Activated T-cell treated with anti-CD3 and anti-CD28 coated beads, Interleukin-2, amount 50 U/mL, for 72 hours (primary cell): Measurements from ENCODE around the gene ARHGDIG. TPM values are rescaled to one million over a fixed set of nuclear protein-coding genes. Genes with fewer than 3 reads are reported as not detected.
"Not testable (repeated sequence)": the region's sequence is repeated elsewhere in the genome, so short reads cannot be mapped to it uniquely, and the experiment has no call there.

Source experiments
- ATAC-seq, 2 donors: fragments of 150-1000 bp; cut with Tn5 transposase; replicated peaks in 1 of 2; 2 replicates each; pipeline ENCODE4 v1.10.0; 2021; ENCODE audit warnings: moderate library complexity in 2 of 2, mild to moderate bottlenecking in 1 of 2
- DNase-seq, 2 donors: peaks; one replicate each; pipeline ENCODE4 v3.0.0; 2021 to 2022; ENCODE audit warnings: mixed read lengths in 1 of 2
- H3K27ac Mint-ChIP-seq: one replicate; pipeline ENCODE4 v1.8.0; 2022; ENCODE audit warnings: mild to moderate bottlenecking, moderate library complexity, mixed read lengths
- H3K27me3 Mint-ChIP-seq: one replicate; pipeline ENCODE4 v1.8.0; 2022; ENCODE audit warnings: low read depth, mixed read lengths
- H3K36me3 Mint-ChIP-seq, 2 donors: one replicate each; pipeline ENCODE4 v1.8.0; 2022; ENCODE audit warnings: mixed read lengths in 2 of 2, mild to moderate bottlenecking in 1 of 2; ENCODE audit not compliant: insufficient read depth in 2 of 2
- H3K4me1 Mint-ChIP-seq: one replicate; pipeline ENCODE4 v1.8.0; 2022; ENCODE audit warnings: low read depth, mixed read lengths
- H3K4me3 Mint-ChIP-seq, 2 donors: one replicate each; pipeline ENCODE4 v1.8.0; 2022; ENCODE audit warnings: mild to moderate bottlenecking in 2 of 2, mixed read lengths in 2 of 2, moderate library complexity in 2 of 2
- H3K9me3 Mint-ChIP-seq, 2 donors: one replicate each; pipeline ENCODE4 v1.8.0; 2022; ENCODE audit warnings: mixed read lengths in 2 of 2
- total RNA-seq, 2 donors: library from RNA; stranded (reverse); gene quantifications; one replicate each; pipeline ENCODE4 v1.2.3, GENCODE V29; 2022

ARHGDIG gene
- total RNA-seq, 2 donors from 2014 or later = 0.48 to 0.97 TPM

DNA sequence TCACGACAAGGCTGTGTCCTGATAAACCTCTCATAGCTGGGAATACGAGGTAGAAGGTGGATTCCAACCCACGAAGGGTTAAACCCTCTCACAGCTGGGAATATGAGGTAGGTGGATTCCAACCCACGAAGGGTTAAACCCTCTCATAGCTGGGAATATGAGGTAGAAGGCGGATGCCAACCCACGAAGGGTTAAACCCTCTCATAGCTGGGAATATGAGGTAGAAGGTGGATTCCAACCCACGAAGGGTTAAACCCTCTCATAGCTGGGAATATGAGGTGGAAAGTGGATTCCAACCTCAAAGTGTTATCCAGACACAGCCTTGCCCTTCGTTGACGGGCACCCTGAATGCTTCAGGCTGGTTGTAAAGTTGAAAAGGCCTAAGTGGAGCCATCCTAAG, 41.1 kb downstream of the ARHGDIG start:
- DNase-seq = no peak
- peaks cover 73% of the 10 kb centered on the region for H3K4me1 Mint-ChIP-seq
- H3K9me3 Mint-ChIP-seq = no peaks in the 10 kb centered on the region
- H3K36me3 Mint-ChIP-seq = peaks cover 0 to 2% of the 10 kb centered on the region in 2 donors
- no peak overlapping the region for H3K27ac Mint-ChIP-seq
- no peaks in the 10 kb centered on the region for H3K27me3 Mint-ChIP-seq
- no peak overlapping the region for H3K4me3 Mint-ChIP-seq
- ATAC-seq = no peak

- Mint-ChIP-seq H3K4me3 (no peak overlapping the region), H3K9me3 (no peaks in the 10 kb centered on the region), H3K27ac (no peak overlapping the region), H3K36me3 (peaks cover 0 to 2% of the 10 kb centered on the region in 2 donors), H3K27me3 (no peaks in the 10 kb centered on the region), H3K4me1 (peaks cover 81% of the 10 kb centered on the region)
- ATAC-seq (no peak), DNase-seq (no peak)
Measured at GRCh38 chr16:322476-323143, 42.2 kb downstream of the ARHGDIG start.

DNA sequence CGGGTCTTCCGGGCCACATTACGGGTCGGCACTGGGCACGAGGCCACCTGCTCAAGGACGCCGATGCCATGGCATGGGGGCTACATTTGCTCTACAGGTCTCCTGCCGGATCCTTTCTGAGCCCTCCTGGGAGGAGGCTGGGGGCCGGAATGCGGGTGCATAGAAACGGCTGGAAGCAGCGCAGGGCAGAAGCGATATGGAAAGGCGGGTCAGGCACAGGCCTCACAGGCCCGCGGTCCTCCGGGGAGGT, 43.7 kb downstream of the ARHGDIG start:
- peaks cover 0 to under 1% of the 10 kb centered on the region in 2 donors for H3K36me3 Mint-ChIP-seq
- ATAC-seq (no peak), DNase-seq (no peak)
- peaks cover 70% of the 10 kb centered on the region for H3K4me1 Mint-ChIP-seq
- peak overlapping the region; percentile 71 to 86 for H3K4me3 Mint-ChIP-seq
- no peak overlapping the region for H3K27ac Mint-ChIP-seq
- no peaks in the 10 kb centered on the region for H3K9me3 Mint-ChIP-seq
- H3K27me3 Mint-ChIP-seq = no peaks in the 10 kb centered on the region

DNA sequence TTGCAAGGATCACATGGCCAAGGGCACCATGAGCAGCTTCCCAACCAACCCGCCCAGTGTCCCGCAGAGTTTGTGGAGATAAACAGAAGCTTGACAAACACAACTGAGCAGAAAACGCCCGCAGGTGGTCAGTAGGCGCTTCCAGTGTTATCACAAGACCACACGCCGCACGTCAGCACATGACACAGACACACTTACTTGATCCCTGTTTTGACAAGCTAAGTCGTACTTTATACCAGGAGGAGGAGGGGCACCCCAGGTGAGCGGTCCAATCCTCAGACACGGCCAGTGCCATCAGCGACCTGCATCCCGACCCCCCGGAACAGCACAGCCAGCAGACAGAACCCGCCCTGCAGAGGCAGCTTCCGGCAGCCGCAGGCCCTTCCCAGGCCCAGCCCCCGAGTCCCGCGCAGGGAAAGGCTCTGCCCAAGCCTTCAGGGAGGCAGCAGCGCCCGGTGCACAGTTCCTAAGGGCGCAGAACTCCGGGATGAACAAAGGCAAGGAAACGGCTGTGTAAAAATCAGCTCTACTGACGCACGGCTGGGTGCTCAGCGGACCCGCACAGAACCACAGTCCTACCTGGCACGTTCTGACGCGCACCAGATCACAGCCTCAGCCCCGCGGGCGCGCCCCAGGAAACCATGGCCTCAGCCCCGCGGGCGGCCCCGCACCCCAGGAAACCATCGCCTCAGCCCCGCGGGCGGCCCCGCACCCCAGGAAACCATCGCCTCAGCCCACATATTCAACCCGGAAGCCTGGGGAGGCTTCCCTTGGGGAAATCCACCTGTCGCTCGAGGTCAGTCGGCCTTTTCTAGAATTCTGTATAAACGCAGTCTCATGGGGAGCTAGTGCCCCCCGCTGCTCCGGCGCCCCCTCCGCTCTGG, 44.3 kb downstream of the ARHGDIG start:
- Mint-ChIP-seq H3K36me3 (no peaks in the 10 kb centered on the region), H3K4me3 (peak overlapping the region; percentile 71 to 86), H3K4me1 (peaks cover 66% of the 10 kb centered on the region), H3K27me3 (no peaks in the 10 kb centered on the region), H3K27ac (peak overlapping the region; percentile 50), H3K9me3 (no peaks in the 10 kb centered on the region)
- DNase-seq (peak; percentile 65 to 66), ATAC-seq (peak; percentile 53 to 65)

DNA sequence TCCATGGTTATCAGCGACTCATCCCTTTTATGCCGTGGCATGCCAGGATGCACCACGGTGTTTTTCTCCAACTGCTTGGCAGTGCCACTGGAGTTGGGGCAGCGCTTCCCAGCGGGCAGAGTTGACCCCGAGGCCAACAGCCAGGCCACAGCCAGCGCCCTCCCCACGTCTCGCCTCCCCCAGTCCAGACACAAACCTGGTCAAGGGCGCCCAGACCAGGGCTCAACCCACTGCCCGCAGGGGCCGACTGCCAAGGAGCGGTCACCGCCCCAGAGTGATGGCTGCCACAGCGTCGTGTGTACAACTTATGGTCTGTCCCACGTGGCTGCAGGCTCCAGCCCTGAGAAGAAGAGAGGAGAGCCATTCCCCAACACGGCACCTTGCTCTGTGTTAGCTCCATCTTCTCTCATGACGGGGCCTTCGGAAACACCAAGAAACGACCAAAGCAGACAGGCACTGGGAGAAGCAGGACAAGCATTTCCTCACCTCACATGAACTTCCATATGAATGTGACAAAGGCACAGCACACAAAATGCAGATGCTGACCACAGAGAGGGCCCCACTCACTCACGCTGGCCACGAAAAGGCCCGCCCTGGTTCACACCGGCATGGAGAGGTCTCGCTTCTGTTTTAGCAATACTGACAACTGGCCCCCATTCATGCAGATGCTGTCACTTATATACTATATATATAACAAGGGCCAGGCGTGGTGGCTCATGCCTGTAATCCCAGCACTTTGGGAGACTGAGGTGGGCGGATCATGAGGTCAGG, 45.2 kb downstream of the ARHGDIG start:
- Mint-ChIP-seq H3K27me3 (no peaks in the 10 kb centered on the region), H3K9me3 (no peaks in the 10 kb centered on the region)

DNA sequence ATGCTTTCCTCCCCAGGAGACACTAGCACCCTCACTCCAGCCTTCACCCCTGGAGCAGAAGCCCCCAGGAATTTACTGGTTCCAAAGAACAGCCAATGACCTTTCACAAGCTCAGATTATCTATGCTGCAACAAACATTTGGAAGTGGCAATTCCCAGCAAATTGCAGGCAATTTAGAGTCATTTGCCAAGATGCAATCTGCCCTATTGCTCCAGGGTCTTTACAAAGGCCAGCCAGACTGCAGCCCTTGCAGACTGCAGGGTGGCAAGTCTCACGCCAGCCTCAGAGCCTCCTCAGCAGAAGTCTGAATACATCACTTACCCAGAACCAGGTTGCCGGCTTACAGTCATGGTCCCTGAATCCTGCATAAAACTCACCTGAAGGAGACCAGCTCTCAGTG, 50.4 kb downstream of the ARHGDIG start:
- no peak overlapping the region for H3K4me3 Mint-ChIP-seq
- peaks cover 0 to 3% of the 10 kb centered on the region in 2 donors for H3K9me3 Mint-ChIP-seq
- H3K27me3 Mint-ChIP-seq = no peaks in the 10 kb centered on the region
- no peak for ATAC-seq
- H3K27ac Mint-ChIP-seq = no peak overlapping the region
- DNase-seq = no peak
- H3K36me3 Mint-ChIP-seq = peaks cover 0 to 3% of the 10 kb centered on the region in 2 donors
- peaks cover 58% of the 10 kb centered on the region for H3K4me1 Mint-ChIP-seq

More for the DNA sequence above, 45.2 kb downstream of the ARHGDIG start:
- Mint-ChIP-seq H3K36me3 (peaks cover 0 to 3% of the 10 kb centered on the region in 2 donors), H3K27ac (peak overlapping the region; percentile 50), H3K4me1 (peaks cover 66% of the 10 kb centered on the region), H3K4me3 (peak overlapping the region; percentile 71 to 86)
- ATAC-seq (no peak), DNase-seq (no peak)

DNA sequence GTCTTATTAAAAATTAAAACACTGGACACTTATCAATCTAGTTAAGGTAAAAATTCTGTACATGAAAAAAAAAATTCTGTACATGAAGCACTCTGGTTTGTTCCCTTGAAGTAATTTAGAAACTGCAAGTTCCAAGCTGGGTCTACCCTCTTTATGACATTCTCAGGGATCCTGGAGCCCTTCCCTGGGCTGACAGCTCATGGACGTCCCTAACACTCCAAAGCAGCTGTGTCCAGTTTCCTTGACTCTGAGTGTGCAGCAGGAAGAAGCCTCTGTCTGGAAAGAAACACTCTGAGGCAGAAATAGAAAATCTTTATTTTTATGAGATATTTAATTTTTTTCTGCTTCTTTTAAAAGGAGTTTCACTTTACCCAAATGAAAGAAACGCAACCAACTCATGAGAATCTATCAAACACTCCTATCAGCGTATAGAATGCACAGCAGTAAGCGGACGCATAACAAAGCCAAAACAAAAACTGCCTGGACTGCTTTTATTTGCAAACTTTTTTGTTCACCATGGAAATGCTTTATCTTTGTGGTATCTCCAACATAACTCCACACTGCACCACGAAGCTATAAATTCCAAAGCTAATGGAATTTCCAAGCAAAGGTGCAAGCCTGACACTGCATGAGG, 50.9 kb downstream of the ARHGDIG start:
- H3K9me3 Mint-ChIP-seq, H3K27ac Mint-ChIP-seq, ATAC-seq, H3K4me3 Mint-ChIP-seq, DNase-seq, H3K36me3 Mint-ChIP-seq, H3K27me3 Mint-ChIP-seq: not testable (repeated sequence)
- peaks cover 58% of the 10 kb centered on the region for H3K4me1 Mint-ChIP-seq

Other genes starting within 250 kb of the ARHGDIG start
- gene POLR3K, start 227.0 kb upstream of the ARHGDIG start, total RNA-seq = 10 to 100 TPM; 35.3 to 42.2 TPM
- 10 to 100 TPM; 28.9 to 44.1 TPM for gene SNRNP25, start 226.8 kb upstream of the ARHGDIG start, total RNA-seq
- under 1 TPM; 0.31 to 0.53 TPM for gene RHBDF1, start 208.0 kb upstream of the ARHGDIG start, total RNA-seq
- gene MPG, start 202.4 kb upstream of the ARHGDIG start, total RNA-seq = 10 to 100 TPM; 49.6 to 50.5 TPM
- 10 to 100 TPM; 34.2 to 44.7 TPM for gene NPRL3, start 141.9 kb upstream of the ARHGDIG start, total RNA-seq
- gene HBZ, start 127.9 kb upstream of the ARHGDIG start, total RNA-seq = not detected
- gene HBM, start 114.6 kb upstream of the ARHGDIG start, total RNA-seq = not detected
- not detected for gene HBA2, start 107.7 kb upstream of the ARHGDIG start, total RNA-seq
- gene HBA1, start 103.9 kb upstream of the ARHGDIG start, total RNA-seq = 1 to 10 TPM in 1 of 2 donors, not detected in 1; 1.1 TPM
- gene HBQ1, start 100.1 kb upstream of the ARHGDIG start, total RNA-seq = not detected
- gene LUC7L, start 51.1 kb upstream of the ARHGDIG start, total RNA-seq = 10 to 100 TPM; 56.4 to 69.7 TPM
- 10 to 100 TPM; 20.9 to 26.6 TPM for gene FAM234A, start 45.8 kb upstream of the ARHGDIG start, total RNA-seq
- under 1 TPM; 0.19 to 0.67 TPM for gene RGS11, start 4.6 kb upstream of the ARHGDIG start, total RNA-seq
- gene PDIA2, start 2.6 kb downstream of the ARHGDIG start, total RNA-seq = under 1 TPM in 1 of 2 donors, not detected in 1; 0.42 TPM
- 10 to 100 TPM; 28.8 to 29.4 TPM for gene AXIN1, start 72.1 kb downstream of the ARHGDIG start, total RNA-seq
- 10 to 100 TPM; 54.5 to 73.2 TPM for gene MRPL28, start 89.9 kb downstream of the ARHGDIG start, total RNA-seq
- gene PGAP6, start 101.4 kb downstream of the ARHGDIG start, total RNA-seq = 10 to 100 TPM; 29.7 to 39.7 TPM
- gene NME4, start 116.6 kb downstream of the ARHGDIG start, total RNA-seq = 10 to 100 TPM; 24.6 to 27.6 TPM
- 10 to 100 TPM in 1 of 2 donors, 1 to 10 TPM in 1; 7.5 to 10.6 TPM for gene DECR2, start 121.3 kb downstream of the ARHGDIG start, total RNA-seq
- 10 to 100 TPM; 39.7 to 40.5 TPM for gene RAB11FIP3, start 145.1 kb downstream of the ARHGDIG start, total RNA-seq
- gene CAPN15, start 247.1 kb downstream of the ARHGDIG start, total RNA-seq = 10 to 100 TPM; 46.6 to 58.5 TPM